ENCODE measurements around the gene STX17. TPM values are rescaled to one million over a fixed set of nuclear protein-coding genes. Genes with fewer than 3 reads are reported as not detected.

Gene STX17
- total and polyA plus RNA-seq, 2 of the 13 experiments (the other 11 are each of a cell fraction or from before 2014, with no cell fraction given) = 8.3 to 25.7 TPM

DNA sequence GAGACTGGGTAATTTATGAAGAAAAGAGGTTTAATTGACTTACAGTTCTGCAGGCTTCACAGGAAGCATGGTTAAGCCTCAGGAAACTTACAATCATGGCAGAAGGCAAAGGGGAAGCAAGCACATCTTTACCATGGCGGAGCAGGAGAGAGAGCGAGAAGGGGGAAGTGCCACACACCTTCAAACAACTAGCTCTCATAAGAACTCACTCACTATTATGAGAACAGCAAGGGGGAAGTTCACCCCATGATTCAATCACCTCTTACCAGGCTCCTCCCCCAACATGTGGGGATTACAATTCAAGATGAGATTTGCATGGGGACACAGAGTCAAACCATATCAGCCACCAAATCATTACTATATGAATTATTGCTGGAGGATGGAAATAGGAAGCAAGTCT, 30.3 kb upstream of the STX17 start:
- Histone ChIP-seq H3K27ac (ENCODE audit: extremely low read length, insufficient read depth, low read length) (no peak overlapping the region), H3K4me2 (ENCODE audit: low read depth, low read length) (no peak overlapping the region), H3K9ac (ENCODE audit: insufficient read depth, low read depth, low read length) (no peak overlapping the region), H3K4me1 (ENCODE audit: insufficient read depth, low read length) (no peaks in the 10 kb centered on the region), H3K4me3 (replicated peaks in 1 of 3; ENCODE audit: insufficient read depth in 1 of 3, low read depth in 2 of 3, low read length in 3 of 3) (no peak overlapping the region), H2AFZ (ENCODE audit: low read length) (no peak overlapping the region), H3K9me3 (ENCODE audit: low read length) (no peaks in the 10 kb centered on the region), H3K36me3 (replicated peaks in 1 of 2; ENCODE audit: control insufficient read depth in 1 of 2, insufficient read depth in 2 of 2, low read length in 2 of 2) (no peaks in the 10 kb centered on the region), H3K27me3 (ENCODE audit: control insufficient read depth in 1 of 2, insufficient read depth in 2 of 2, low read length in 2 of 2) (no peaks in the 10 kb centered on the region), H3K79me2 (ENCODE audit: insufficient read depth, low read length) (no peaks in the 10 kb centered on the region), H4K20me1 (ENCODE audit: insufficient read depth, low read length) (no peaks in the 10 kb centered on the region)
- FAIRE-seq = no peak
- no peak for TF ChIP-seq MAZ (IDR thresholded peaks at IDR 0.05; ENCODE audit: borderline replicate concordance, low read depth, low read length)
- no peak for TF ChIP-seq MAZ (CRISPR knock-in tag; IDR thresholded peaks at IDR 0.05; ENCODE audit: low read depth)
- TF ChIP-seq, protein P1, sequence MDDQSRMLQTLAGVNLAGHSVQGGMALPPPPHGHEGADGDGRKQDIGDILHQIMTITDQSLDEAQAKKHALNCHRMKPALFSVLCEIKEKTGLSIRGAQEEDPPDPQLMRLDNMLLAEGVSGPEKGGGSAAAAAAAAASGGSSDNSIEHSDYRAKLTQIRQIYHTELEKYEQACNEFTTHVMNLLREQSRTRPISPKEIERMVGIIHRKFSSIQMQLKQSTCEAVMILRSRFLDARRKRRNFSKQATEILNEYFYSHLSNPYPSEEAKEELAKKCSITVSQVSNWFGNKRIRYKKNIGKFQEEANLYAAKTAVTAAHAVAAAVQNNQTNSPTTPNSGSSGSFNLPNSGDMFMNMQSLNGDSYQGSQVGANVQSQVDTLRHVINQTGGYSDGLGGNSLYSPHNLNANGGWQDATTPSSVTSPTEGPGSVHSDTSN (CRISPR knock-in tag; IDR thresholded peaks at IDR 0.05; ENCODE audit: borderline replicate concordance) = no peak
- TF ChIP-seq ATF1 (CRISPR knock-in tag; IDR thresholded peaks at IDR 0.05) = no peak
- no peak for TF ChIP-seq ZNF773 (CRISPR knock-in tag; IDR thresholded peaks at IDR 0.05; ENCODE audit: borderline replicate concordance)
- no peak for TF ChIP-seq ZNF354B (CRISPR knock-in tag; IDR thresholded peaks at IDR 0.05)
- TF ChIP-seq IRF2 (CRISPR knock-in tag; IDR thresholded peaks at IDR 0.05) = no peak
- in situ Hi-C loops (cut with HindIII; ENCODE audit: extremely low pct_ligation_motif_present, low pct_unique_long_range_greater_than_20kb) = no loop called here
- DNase-seq (ENCODE audit: low spot score) = no peak
- intact Hi-C loops (cut with micrococcal nuclease; ENCODE audit: unreplicated experiment) = no loop called here
- ATAC-seq = no peak
- WGBS (ENCODE audit: low lambda C conversion rate) = 84% methylated on average over 2 of the region's 2 CpGs
- no TSS peak for BruUV-seq (replicated peaks)
- ChIA-PET POLR2A (no interaction called here), CTCF (ENCODE audit: low intra/inter-chr PET ratio, low total read pairs) (no interaction called here)

DNA sequence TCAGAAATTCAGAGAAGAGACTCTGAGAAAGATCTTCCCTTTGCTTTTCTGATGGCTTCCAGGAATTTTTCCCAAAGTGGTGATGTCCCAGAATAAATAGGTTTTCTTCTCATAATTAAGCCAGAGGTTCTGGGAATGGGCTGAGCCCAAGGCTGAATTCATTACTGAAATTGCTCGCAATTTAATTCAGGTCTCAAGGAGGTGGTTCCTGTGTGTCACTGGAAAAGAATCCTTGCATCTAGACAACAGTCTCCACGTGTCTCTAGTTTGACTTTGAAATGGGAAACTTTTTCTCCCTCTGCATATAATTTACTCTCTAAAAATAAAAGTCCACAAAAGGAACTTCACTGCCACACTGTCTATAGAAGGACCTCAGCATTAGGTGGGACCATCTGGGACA, 27.8 kb upstream of the STX17 start:
- no peak overlapping the region for H3K4me2 ChIP-seq (ENCODE audit: low read depth, low read length)
- CTCF ChIA-PET (ENCODE audit: low intra/inter-chr PET ratio, low total read pairs) = no interaction called here
- no peaks in the 10 kb centered on the region for H3K36me3 ChIP-seq (replicated peaks in 1 of 2; ENCODE audit: control insufficient read depth in 1 of 2, insufficient read depth in 2 of 2, low read length in 2 of 2)
- no peaks in the 10 kb centered on the region for H3K4me1 ChIP-seq (ENCODE audit: insufficient read depth, low read length)
- POLR2A ChIA-PET = no interaction called here
- no peaks in the 10 kb centered on the region for H4K20me1 ChIP-seq (ENCODE audit: insufficient read depth, low read length)
- no peak overlapping the region for H3K4me3 ChIP-seq (replicated peaks in 1 of 3; ENCODE audit: insufficient read depth in 1 of 3, low read depth in 2 of 3, low read length in 3 of 3)
- no peak overlapping the region for H2AFZ ChIP-seq (ENCODE audit: low read length)
- no peak for ATAC-seq
- in situ Hi-C loops (cut with HindIII; ENCODE audit: extremely low pct_ligation_motif_present, low pct_unique_long_range_greater_than_20kb) (no loop called here), intact Hi-C loops (cut with micrococcal nuclease; ENCODE audit: unreplicated experiment) (no loop called here)
- H3K9me3 ChIP-seq (ENCODE audit: low read length) = no peaks in the 10 kb centered on the region
- H3K27me3 ChIP-seq (ENCODE audit: control insufficient read depth in 1 of 2, insufficient read depth in 2 of 2, low read length in 2 of 2) = no peaks in the 10 kb centered on the region
- 23% methylated on average over 2 of the region's 2 CpGs for WGBS (ENCODE audit: low lambda C conversion rate)
- H3K79me2 ChIP-seq (ENCODE audit: insufficient read depth, low read length) = no peaks in the 10 kb centered on the region
- H3K27ac ChIP-seq (ENCODE audit: extremely low read length, insufficient read depth, low read length) = no peak overlapping the region
- H3K9ac ChIP-seq (ENCODE audit: insufficient read depth, low read depth, low read length) = no peak overlapping the region
- FAIRE-seq = no peak
- DNase-seq (ENCODE audit: low spot score) = no peak
- no TSS peak for BruUV-seq (replicated peaks)
- TF ChIP-seq EP300 (IDR thresholded peaks at IDR 0.05; ENCODE audit: low read depth in 2 of 2, low read length in 2 of 2) (no peak), EP300 (CRISPR knock-in tag; IDR thresholded peaks at IDR 0.05; ENCODE audit: borderline replicate concordance) (no peak), ZNF709 (CRISPR knock-in tag; IDR thresholded peaks at IDR 0.05) (no peak), GTF3A (CRISPR knock-in tag; conservative IDR thresholded peaks at IDR 0.05) (no peak), AHR (CRISPR knock-in tag; IDR thresholded peaks at IDR 0.05) (no peak), NKX3-1 (CRISPR knock-in tag; IDR thresholded peaks at IDR 0.05) (no peak), PAWR (CRISPR knock-in tag; IDR thresholded peaks at IDR 0.05; ENCODE audit: borderline replicate concordance) (no peak), ZNF572 (CRISPR knock-in tag; IDR thresholded peaks at IDR 0.05) (no peak), ZNF232 (CRISPR knock-in tag; IDR thresholded peaks at IDR 0.05; ENCODE audit: borderline replicate concordance) (no peak)
- TF ChIP-seq, protein P2, sequence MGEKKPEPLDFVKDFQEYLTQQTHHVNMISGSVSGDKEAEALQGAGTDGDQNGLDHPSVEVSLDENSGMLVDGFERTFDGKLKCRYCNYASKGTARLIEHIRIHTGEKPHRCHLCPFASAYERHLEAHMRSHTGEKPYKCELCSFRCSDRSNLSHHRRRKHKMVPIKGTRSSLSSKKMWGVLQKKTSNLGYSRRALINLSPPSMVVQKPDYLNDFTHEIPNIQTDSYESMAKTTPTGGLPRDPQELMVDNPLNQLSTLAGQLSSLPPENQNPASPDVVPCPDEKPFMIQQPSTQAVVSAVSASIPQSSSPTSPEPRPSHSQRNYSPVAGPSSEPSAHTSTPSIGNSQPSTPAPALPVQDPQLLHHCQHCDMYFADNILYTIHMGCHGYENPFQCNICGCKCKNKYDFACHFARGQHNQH (CRISPR knock-in tag; IDR thresholded peaks at IDR 0.05) = no peak
- TF ChIP-seq, protein P3, sequence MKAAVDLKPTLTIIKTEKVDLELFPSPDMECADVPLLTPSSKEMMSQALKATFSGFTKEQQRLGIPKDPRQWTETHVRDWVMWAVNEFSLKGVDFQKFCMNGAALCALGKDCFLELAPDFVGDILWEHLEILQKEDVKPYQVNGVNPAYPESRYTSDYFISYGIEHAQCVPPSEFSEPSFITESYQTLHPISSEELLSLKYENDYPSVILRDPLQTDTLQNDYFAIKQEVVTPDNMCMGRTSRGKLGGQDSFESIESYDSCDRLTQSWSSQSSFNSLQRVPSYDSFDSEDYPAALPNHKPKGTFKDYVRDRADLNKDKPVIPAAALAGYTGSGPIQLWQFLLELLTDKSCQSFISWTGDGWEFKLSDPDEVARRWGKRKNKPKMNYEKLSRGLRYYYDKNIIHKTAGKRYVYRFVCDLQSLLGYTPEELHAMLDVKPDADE (CRISPR knock-in tag; IDR thresholded peaks at IDR 0.05) = no peak

All from HepG2 (cell line).